Endodermal cell (in vitro differentiated cells): ENCODE results near the gene SND1. TPM values are rescaled to one million over a fixed set of nuclear protein-coding genes. Genes with fewer than 3 reads are reported as not detected.
A peak's percentile ranks its signal among the peaks of the same experiment; 100 is the strongest.

Source experiments
- DNase-seq: peaks from one replicate; pipeline ENCODE4 v3.0.0-alpha.2; 2017
- H3K27ac ChIP-seq: 2 replicates; pipeline ENCODE4 v1.5.1; 2013; ENCODE audit warnings: mild to moderate bottlenecking, low read depth, low read length, moderate library complexity
- H3K27me3 ChIP-seq: 2 replicates; pipeline ENCODE4 v1.6.1; 2013; ENCODE audit warnings: mild to moderate bottlenecking, low read length, moderate library complexity; ENCODE audit not compliant: insufficient read depth, control insufficient read depth, poor library complexity, severe bottlenecking
- H3K36me3 ChIP-seq: 2 replicates; pipeline ENCODE4 v1.7.0; 2013; ENCODE audit warnings: mild to moderate bottlenecking, low read length, moderate library complexity; ENCODE audit not compliant: control insufficient read depth, insufficient read depth
- H3K4me1 ChIP-seq: one replicate; pipeline ENCODE4 v1.7.0; 2013; ENCODE audit warnings: low read length; ENCODE audit not compliant: control insufficient read depth, insufficient read depth
- H3K4me3 ChIP-seq: 2 replicates; pipeline ENCODE4 v1.5.1; 2013; ENCODE audit warnings: mild to moderate bottlenecking, low read length, moderate library complexity
- H3K9ac ChIP-seq: 2 replicates; pipeline ENCODE4 v1.6.1; 2013; ENCODE audit warnings: mild to moderate bottlenecking, low read length, moderate library complexity; ENCODE audit not compliant: poor library complexity, severe bottlenecking; ENCODE audit errors: extremely low read depth
- H3K9me3 ChIP-seq: 2 replicates; pipeline ENCODE4 v1.6.1; 2013; ENCODE audit warnings: mild to moderate bottlenecking, low read length, moderate library complexity; ENCODE audit not compliant: control insufficient read depth
- H3K27ac Mint-ChIP-seq: 2 replicates; pipeline ENCODE4 v1.8.0; 2020; ENCODE audit warnings: mixed read lengths
- H3K27me3 Mint-ChIP-seq: 2 replicates; pipeline ENCODE4 v1.8.0; 2021; ENCODE audit warnings: mild to moderate bottlenecking, mixed read lengths; ENCODE audit not compliant: insufficient read depth
- H3K36me3 Mint-ChIP-seq: 2 replicates; pipeline ENCODE4 v1.8.0; 2020; ENCODE audit warnings: low read depth, mixed read lengths
- H3K4me1 Mint-ChIP-seq: 2 replicates; pipeline ENCODE4 v1.8.0; 2020; ENCODE audit warnings: mixed read lengths
- H3K4me3 Mint-ChIP-seq: 2 replicates; pipeline ENCODE4 v1.8.0; 2020; ENCODE audit warnings: mild to moderate bottlenecking, moderate library complexity, mixed read lengths
- H3K9me3 Mint-ChIP-seq: 2 replicates; pipeline ENCODE4 v1.8.0; 2020; ENCODE audit warnings: mild to moderate bottlenecking, mixed read lengths
- CTCF ChIP-seq: fragments of 200-600 bp; sonication (generic); conservative IDR thresholded peaks from 2 replicates; pipeline ENCODE4 v1.5.0; 2021; ENCODE audit warnings: antibody characterized with exemption, mild to moderate bottlenecking
- WGBS, 2 experiments: methylation state at CpG; one replicate each; pipeline versions ENCODE4 v1.1.5 to v1.1.7; 2013; ENCODE audit warnings: missing lambda C conversion rate in 2 of 2, mixed read lengths in 1 of 2; ENCODE audit not compliant: insufficient coverage in 1 of 2, insufficient read length in 1 of 2; 5-methylcytosine and 5-hydroxymethylcytosine counted together
- total RNA-seq, 2 donors: library from RNA; stranded (reverse); fragmentation: NEBNext Ultra II Directional in 1 of 2; extraction: Animal tissue kit (Norgen Biotek cat#: 25700) in 1 of 2; gene quantifications; 2 replicates in 1 of 2; 3 replicates in 1 of 2; pipeline ENCODE4 v1.2.1, GENCODE V29; 2021

SND1 gene
- total RNA-seq, 2 donors from 2014 or later: 240 to 267 TPM

- Histone ChIP-seq H3K27ac (no peak overlapping the region), H3K36me3 (peaks cover 66% of the 10 kb centered on the region), H3K9ac (no peak overlapping the region), H3K4me1 (peaks cover 7% of the 10 kb centered on the region), H3K4me3 (no peak overlapping the region), H3K9me3 (peaks cover 32% of the 10 kb centered on the region), H3K27me3 (no peaks in the 10 kb centered on the region)
- TF ChIP-seq CTCF: no peak
- Mint-ChIP-seq H3K36me3 (peaks cover 60% of the 10 kb centered on the region), H3K27me3 (no peaks in the 10 kb centered on the region), H3K9me3 (peaks cover 24% of the 10 kb centered on the region), H3K4me3 (no peak overlapping the region), H3K27ac (no peak overlapping the region), H3K4me1 (peaks cover 22% of the 10 kb centered on the region)
- 95 to 100% methylated on average over 1 to 3 of the region's 3 CpGs for WGBS, 2 experiments
- no peak for DNase-seq
Observed at GRCh38 chr7:127678947-127679346, 27.0 kb downstream of the SND1 start.

GRCh38 chr7:127680983-127681382 is 29.0 kb downstream of the SND1 start:
- Histone ChIP-seq H3K4me3 (no peak overlapping the region), H3K27me3 (no peaks in the 10 kb centered on the region), H3K27ac (no peak overlapping the region), H3K9me3 (peaks cover 32% of the 10 kb centered on the region), H3K4me1 (peaks cover 7% of the 10 kb centered on the region), H3K9ac (no peak overlapping the region), H3K36me3 (peaks cover 57% of the 10 kb centered on the region)
- H3K27ac Mint-ChIP-seq: no peak overlapping the region
- peak; percentile 35 for TF ChIP-seq CTCF
- H3K9me3 Mint-ChIP-seq: peaks cover 24% of the 10 kb centered on the region
- peaks cover 58% of the 10 kb centered on the region for H3K36me3 Mint-ChIP-seq
- H3K4me1 Mint-ChIP-seq: peaks cover 39% of the 10 kb centered on the region
- WGBS, 2 experiments: 98 to 100% methylated on average over 3 of the region's 3 CpGs
- no peak for DNase-seq
- H3K4me3 Mint-ChIP-seq: no peak overlapping the region
- no peaks in the 10 kb centered on the region for H3K27me3 Mint-ChIP-seq

GRCh38 chr7:127682140-127682539 is 30.1 kb downstream of the SND1 start:
- no peak overlapping the region for H3K4me3 ChIP-seq
- DNase-seq: no peak
- no peak for TF ChIP-seq CTCF
- Mint-ChIP-seq H3K4me3 (no peak overlapping the region), H3K9me3 (peaks cover 24% of the 10 kb centered on the region), H3K4me1 (peaks cover 38% of the 10 kb centered on the region), H3K36me3 (peaks cover 60% of the 10 kb centered on the region), H3K27ac (no peak overlapping the region), H3K27me3 (no peaks in the 10 kb centered on the region)
- H3K9ac ChIP-seq: no peak overlapping the region
- peaks cover 7% of the 10 kb centered on the region for H3K4me1 ChIP-seq
- H3K27me3 ChIP-seq: no peaks in the 10 kb centered on the region
- H3K36me3 ChIP-seq: peaks cover 58% of the 10 kb centered on the region
- no peak overlapping the region for H3K27ac ChIP-seq
- H3K9me3 ChIP-seq: peaks cover 32% of the 10 kb centered on the region
- 83 to 85% methylated on average over 2 of the region's 2 CpGs for WGBS, 2 experiments
